CD14-positive monocyte (primary cell): ENCODE measurements around the gene PRKACG. TPM values are rescaled to one million over a fixed set of nuclear protein-coding genes. Genes with fewer than 3 reads are reported as not detected.

ENCODE experiments used
- DNase-seq, 3 donors: peaks; one replicate each; pipeline ENCODE4 v3.0.0-alpha.2; 2011 to 2022
- H2AFZ ChIP-seq: 2 replicates; pipeline ENCODE4 v1.6.0; 2012; ENCODE audit warnings: mild to moderate bottlenecking, low read depth, low read length, inconsistent platforms; ENCODE audit not compliant: insufficient read depth, poor library complexity, severe bottlenecking
- H3K27ac ChIP-seq, 2 donors: 1 replicate in 1 of 2; 2 replicates in 1 of 2; pipeline ENCODE4 v1.5.1; 2012 to 2013; ENCODE audit warnings: low read length in 2 of 2, control low read depth in 1 of 2, inconsistent platforms in 1 of 2, low read depth in 1 of 2, mild to moderate bottlenecking in 1 of 2
- H3K27me3 ChIP-seq, 2 donors: one replicate each; pipeline versions ENCODE4 v1.6.0 to v1.6.1; 2011 to 2013; ENCODE audit warnings: low read length in 2 of 2; ENCODE audit not compliant: control insufficient read depth in 2 of 2, insufficient read depth in 2 of 2
- H3K36me3 ChIP-seq, 2 donors: replicated peaks in 1 of 2; 1 replicate in 1 of 2; 2 replicates in 1 of 2; pipeline versions ENCODE4 v1.5.1 to v1.6.1; 2012 to 2013; ENCODE audit warnings: low read length in 2 of 2, control low read depth in 1 of 2, inconsistent platforms in 1 of 2, mild to moderate bottlenecking in 1 of 2; ENCODE audit not compliant: insufficient read depth in 2 of 2, control insufficient read depth in 1 of 2
- H3K4me1 ChIP-seq, 2 donors: 1 replicate in 1 of 2; 2 replicates in 1 of 2; pipeline versions ENCODE4 v1.5.1 to v1.6.1; 2012 to 2013; ENCODE audit warnings: low read length in 2 of 2, control low read depth in 1 of 2, inconsistent platforms in 1 of 2, mild to moderate bottlenecking in 1 of 2, moderate library complexity in 1 of 2; ENCODE audit not compliant: insufficient read depth in 2 of 2, control insufficient read depth in 1 of 2
- H3K4me2 ChIP-seq: replicated peaks from 2 replicates; pipeline ENCODE3; 2012; ENCODE audit warnings: low read length, moderate library complexity, mild to moderate bottlenecking; ENCODE audit not compliant: poor library complexity, severe bottlenecking; ENCODE audit errors: extremely low read depth
- H3K4me3 ChIP-seq, 3 experiments: fragments of 200-600 bp in 1 of 3; sonication (generic) in 1 of 3; replicated peaks in 1 of 3; 1 replicate in 2 of 3; 2 replicates in 1 of 3; pipeline ENCODE4 v1.5.1; 2011 to 2013; ENCODE audit warnings: low read length in 3 of 3, mild to moderate bottlenecking in 3 of 3, control low read depth in 2 of 3, low read depth in 2 of 3, inconsistent platforms in 1 of 3, moderate library complexity in 1 of 3
- H3K79me2 ChIP-seq: 2 replicates; pipeline ENCODE4 v1.6.0; 2012; ENCODE audit warnings: mild to moderate bottlenecking, control low read depth, inconsistent platforms, low read length, moderate library complexity; ENCODE audit not compliant: insufficient read depth
- H3K9ac ChIP-seq: 2 replicates; pipeline ENCODE4 v1.6.0; 2017; ENCODE audit warnings: low read length, mild to moderate bottlenecking; ENCODE audit not compliant: insufficient read depth, poor library complexity, severe bottlenecking
- H3K9me3 ChIP-seq, 2 donors: replicated peaks in 1 of 2; 1 replicate in 1 of 2; 2 replicates in 1 of 2; pipeline versions ENCODE4 v1.5.1 to v1.6.1; 2012 to 2013; ENCODE audit warnings: low read length in 2 of 2, control low read depth in 1 of 2; ENCODE audit not compliant: control insufficient read depth in 1 of 2, insufficient read depth in 1 of 2
- H4K20me1 ChIP-seq: 2 replicates; pipeline ENCODE4 v1.6.0; 2012; ENCODE audit warnings: mild to moderate bottlenecking, low read length, control low read depth, moderate library complexity; ENCODE audit not compliant: insufficient read depth
- H3K27ac Mint-ChIP-seq, 7 donors: one replicate each; pipeline ENCODE4 v1.8.0; 2020; ENCODE audit warnings: mild to moderate bottlenecking in 7 of 7, mixed read lengths in 7 of 7, moderate library complexity in 6 of 7, inconsistent platforms in 2 of 7
- H3K27me3 Mint-ChIP-seq, 3 donors: one replicate each; pipeline ENCODE4 v1.8.0; 2021 to 2022; ENCODE audit warnings: low read depth in 3 of 3, mild to moderate bottlenecking in 3 of 3, mixed read lengths in 3 of 3, moderate library complexity in 3 of 3, inconsistent platforms in 1 of 3
- H3K36me3 Mint-ChIP-seq, 2 donors: one replicate each; pipeline ENCODE4 v1.8.0; 2020; ENCODE audit warnings: mixed read lengths in 2 of 2, inconsistent platforms in 1 of 2, mild to moderate bottlenecking in 1 of 2
- H3K4me1 Mint-ChIP-seq: one replicate; pipeline ENCODE4 v1.8.0; 2020; ENCODE audit warnings: mild to moderate bottlenecking, mixed read lengths
- H3K4me3 Mint-ChIP-seq, 2 donors: one replicate each; pipeline ENCODE4 v1.8.0; 2020; ENCODE audit warnings: mild to moderate bottlenecking in 2 of 2, mixed read lengths in 2 of 2, moderate library complexity in 1 of 2
- H3K9me3 Mint-ChIP-seq, 7 donors: one replicate each; pipeline ENCODE4 v1.8.0; 2020 to 2022; ENCODE audit warnings: mixed read lengths in 7 of 7, mild to moderate bottlenecking in 6 of 7, moderate library complexity in 6 of 7, inconsistent platforms in 2 of 7
- WGBS: methylation state at CpG from one replicate; pipeline ENCODE4 v1.1.5; 2013; ENCODE audit warnings: missing lambda C conversion rate; ENCODE audit not compliant: insufficient coverage; 5-methylcytosine and 5-hydroxymethylcytosine counted together
- intact Hi-C, 2 donors: fragments of 100-400 bp; cut with micrococcal nuclease; formaldehyde crosslinking; loops; one replicate each; pipeline versions ENCODE4 v1.15.0 to v1.15.1; 2023
- polyA plus RNA-seq, 3 donors: library from polyadenylated mRNA; depleted of rRNA in 1 of 3; unstranded in 2 of 3; stranded (reverse) in 1 of 3; fragments of 300-500 nt in 2 of 3; fragments of >200 nt in 1 of 3; fragmentation: Illumina TruSeq in 2 of 3; gene quantifications; 1 replicate in 2 of 3; 2 replicates in 1 of 3; pipeline ENCODE4 v1.2.3, GENCODE V29; 2012 to 2021
- TF ChIP-seq, protein P1 (sequence below): fragments of 200-600 bp; IDR thresholded peaks from one replicate; pipeline ENCODE4 v1.8.0; 2022; ENCODE audit warnings: antibody characterized with exemption, mild to moderate bottlenecking

Gene PRKACG
- polyA plus RNA-seq, 3 donors = not detected

DNA sequence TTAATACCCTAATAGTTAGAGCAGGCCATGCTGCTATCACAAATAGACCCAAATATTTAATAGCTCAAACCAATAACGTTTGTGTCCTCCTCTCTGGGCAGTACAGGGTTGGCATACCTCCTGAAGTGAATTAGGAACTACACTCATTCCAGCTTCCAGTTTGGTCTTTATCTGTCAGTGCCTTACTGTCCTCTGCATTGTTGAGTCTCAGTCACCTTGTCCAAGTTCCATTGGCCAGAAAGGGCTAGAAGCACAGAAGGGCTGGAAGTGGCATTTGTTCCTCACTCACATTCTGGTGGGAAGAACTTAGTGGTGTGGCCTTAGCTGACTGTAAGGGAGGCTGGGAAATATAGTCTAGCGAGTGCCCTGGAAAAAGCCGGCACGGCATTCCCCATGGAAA lies 32.8 kb upstream of the PRKACG start:
- Mint-ChIP-seq H3K27ac (no peak overlapping the region), H3K36me3 (peaks cover 41 to 47% of the 10 kb centered on the region in 2 donors), H3K4me1 (peaks cover 10% of the 10 kb centered on the region), H3K27me3 (peaks cover 0 to 6% (median 2%) of the 10 kb centered on the region in 3 donors), H3K9me3 (peaks cover 0 to 1% (median 0%) of the 10 kb centered on the region in 7 donors), H3K4me3 (no peak overlapping the region)
- H3K27me3 ChIP-seq = no peaks in the 10 kb centered on the region
- no peak overlapping the region for H3K4me3 ChIP-seq
- TF ChIP-seq, protein P1, sequence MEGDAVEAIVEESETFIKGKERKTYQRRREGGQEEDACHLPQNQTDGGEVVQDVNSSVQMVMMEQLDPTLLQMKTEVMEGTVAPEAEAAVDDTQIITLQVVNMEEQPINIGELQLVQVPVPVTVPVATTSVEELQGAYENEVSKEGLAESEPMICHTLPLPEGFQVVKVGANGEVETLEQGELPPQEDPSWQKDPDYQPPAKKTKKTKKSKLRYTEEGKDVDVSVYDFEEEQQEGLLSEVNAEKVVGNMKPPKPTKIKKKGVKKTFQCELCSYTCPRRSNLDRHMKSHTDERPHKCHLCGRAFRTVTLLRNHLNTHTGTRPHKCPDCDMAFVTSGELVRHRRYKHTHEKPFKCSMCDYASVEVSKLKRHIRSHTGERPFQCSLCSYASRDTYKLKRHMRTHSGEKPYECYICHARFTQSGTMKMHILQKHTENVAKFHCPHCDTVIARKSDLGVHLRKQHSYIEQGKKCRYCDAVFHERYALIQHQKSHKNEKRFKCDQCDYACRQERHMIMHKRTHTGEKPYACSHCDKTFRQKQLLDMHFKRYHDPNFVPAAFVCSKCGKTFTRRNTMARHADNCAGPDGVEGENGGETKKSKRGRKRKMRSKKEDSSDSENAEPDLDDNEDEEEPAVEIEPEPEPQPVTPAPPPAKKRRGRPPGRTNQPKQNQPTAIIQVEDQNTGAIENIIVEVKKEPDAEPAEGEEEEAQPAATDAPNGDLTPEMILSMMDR = no peak
- H3K27ac ChIP-seq = no peak overlapping the region
- no peak for DNase-seq
- H3K36me3 ChIP-seq = peaks cover 24 to 45% of the 10 kb centered on the region in 2 donors
- no peaks in the 10 kb centered on the region for H4K20me1 ChIP-seq
- no peak overlapping the region for H2AFZ ChIP-seq
- H3K9me3 ChIP-seq = no peaks in the 10 kb centered on the region
- 63% methylated on average over 4 of the region's 4 CpGs for WGBS
- no peaks in the 10 kb centered on the region for H3K4me1 ChIP-seq
- H3K9ac ChIP-seq = no peak overlapping the region
- intact Hi-C loops = no loop called here
- no peak overlapping the region for H3K4me2 ChIP-seq
- peaks cover 15% of the 10 kb centered on the region for H3K79me2 ChIP-seq

DNA sequence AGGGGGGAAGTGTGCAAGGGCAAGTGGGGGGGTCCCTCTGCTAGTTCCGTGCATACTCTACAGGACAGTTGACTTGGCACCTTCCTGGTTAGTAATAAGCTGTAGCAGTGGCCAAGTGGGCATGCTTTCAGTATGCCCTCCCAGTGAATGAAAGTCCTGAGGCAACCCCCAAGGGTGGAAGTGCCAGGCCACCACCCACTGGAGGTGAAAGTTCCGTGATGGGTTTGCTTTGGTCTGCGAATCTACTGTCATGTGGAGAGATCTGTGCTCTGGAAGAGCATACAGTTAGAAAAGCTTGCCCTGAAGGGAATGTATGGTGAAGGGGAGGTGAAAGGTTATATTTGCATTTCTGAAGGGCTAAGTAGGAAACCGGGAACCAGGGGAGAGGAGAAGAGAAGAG lies 31.9 kb upstream of the PRKACG start:
- no peak for DNase-seq
- Mint-ChIP-seq H3K27me3 (peaks cover 0 to 6% (median 2%) of the 10 kb centered on the region in 3 donors), H3K4me3 (no peak overlapping the region), H3K9me3 (peaks cover 0 to 1% (median 0%) of the 10 kb centered on the region in 7 donors), H3K27ac (no peak overlapping the region), H3K4me1 (peaks cover 10% of the 10 kb centered on the region), H3K36me3 (peaks cover 41 to 45% of the 10 kb centered on the region in 2 donors)
- no peaks in the 10 kb centered on the region for H3K4me1 ChIP-seq
- no peaks in the 10 kb centered on the region for H3K27me3 ChIP-seq
- peaks cover 24 to 45% of the 10 kb centered on the region in 2 donors for H3K36me3 ChIP-seq
- no peak overlapping the region for H3K27ac ChIP-seq
- no peak overlapping the region for H3K4me2 ChIP-seq
- H3K4me3 ChIP-seq = no peak overlapping the region
- 86% methylated on average over 3 of the region's 4 CpGs for WGBS
- TF ChIP-seq, protein P1 = no peak
- intact Hi-C loops = no loop called here
- H3K9ac ChIP-seq = no peak overlapping the region
- no peaks in the 10 kb centered on the region for H3K9me3 ChIP-seq
- no peaks in the 10 kb centered on the region for H4K20me1 ChIP-seq
- H2AFZ ChIP-seq = no peak overlapping the region
- H3K79me2 ChIP-seq = peaks cover 22% of the 10 kb centered on the region
